HG02798 (cell line): Measurements from ENCODE around the gene ZFP30.
"Not testable (repeated sequence)": the region's sequence is repeated elsewhere in the genome, so short reads cannot be mapped to it uniquely, and the experiment has no call there.

ENCODE experiments used
- ATAC-seq: cut with Tn5 transposase; IDR thresholded peaks from one replicate; pipeline ENCODE4 v1.9.1; 2021; ENCODE audit warnings: mild to moderate bottlenecking; ENCODE audit not compliant: unreplicated experiment, poor library complexity

Gene ZFP30

DNA sequence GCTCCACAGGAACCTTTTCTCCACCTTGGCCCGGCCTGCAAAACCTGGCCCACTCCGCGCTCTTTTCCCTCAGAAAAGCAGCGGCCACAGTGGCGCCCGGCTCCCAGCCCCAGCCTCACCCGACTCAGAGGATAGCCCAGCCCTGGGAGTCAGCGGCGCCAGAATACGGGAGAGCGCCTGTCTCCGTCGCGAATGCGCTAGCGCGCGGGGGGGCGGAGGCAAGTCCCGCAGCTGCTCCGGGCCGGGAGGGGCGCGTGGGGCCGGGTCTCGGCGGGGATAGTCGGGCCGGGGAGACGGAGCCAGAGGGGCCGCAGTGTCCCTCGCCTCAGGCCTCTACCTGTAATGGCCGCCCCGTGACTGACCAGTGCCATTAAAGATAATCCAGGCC is at the start of gene ZFP30:
Gene ZFP30 (minus strand): TSS at position 165 of the 388 bp plus-strand sequence. CDS start 7,643 bp downstream, outside the sequence.
- peak; percentile 86 for ATAC-seq

DNA sequence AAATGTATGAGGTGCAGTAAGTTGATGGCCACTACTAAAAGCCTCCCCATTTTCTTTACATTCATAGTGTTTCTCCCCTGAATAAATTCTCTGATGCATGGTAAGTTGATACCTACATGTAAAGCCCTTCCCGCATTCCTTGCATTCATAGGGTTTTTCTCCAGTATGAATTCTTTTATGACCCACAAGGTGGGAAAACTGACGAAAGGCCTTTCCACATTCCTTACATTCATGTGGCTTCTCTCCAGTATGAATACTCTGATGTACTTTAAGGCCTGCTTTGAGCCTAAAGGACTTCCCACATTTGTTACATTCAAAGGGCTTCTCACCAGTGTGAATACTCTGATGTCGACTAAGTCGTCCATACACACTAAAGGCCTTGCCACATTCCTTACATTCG is 43.8 kb upstream of the ZFP30 start:
- no peak for ATAC-seq

- no peak for ATAC-seq
Measured at GRCh38 chr19:37698216-37698615, 43.0 kb upstream of the ZFP30 start.

DNA sequence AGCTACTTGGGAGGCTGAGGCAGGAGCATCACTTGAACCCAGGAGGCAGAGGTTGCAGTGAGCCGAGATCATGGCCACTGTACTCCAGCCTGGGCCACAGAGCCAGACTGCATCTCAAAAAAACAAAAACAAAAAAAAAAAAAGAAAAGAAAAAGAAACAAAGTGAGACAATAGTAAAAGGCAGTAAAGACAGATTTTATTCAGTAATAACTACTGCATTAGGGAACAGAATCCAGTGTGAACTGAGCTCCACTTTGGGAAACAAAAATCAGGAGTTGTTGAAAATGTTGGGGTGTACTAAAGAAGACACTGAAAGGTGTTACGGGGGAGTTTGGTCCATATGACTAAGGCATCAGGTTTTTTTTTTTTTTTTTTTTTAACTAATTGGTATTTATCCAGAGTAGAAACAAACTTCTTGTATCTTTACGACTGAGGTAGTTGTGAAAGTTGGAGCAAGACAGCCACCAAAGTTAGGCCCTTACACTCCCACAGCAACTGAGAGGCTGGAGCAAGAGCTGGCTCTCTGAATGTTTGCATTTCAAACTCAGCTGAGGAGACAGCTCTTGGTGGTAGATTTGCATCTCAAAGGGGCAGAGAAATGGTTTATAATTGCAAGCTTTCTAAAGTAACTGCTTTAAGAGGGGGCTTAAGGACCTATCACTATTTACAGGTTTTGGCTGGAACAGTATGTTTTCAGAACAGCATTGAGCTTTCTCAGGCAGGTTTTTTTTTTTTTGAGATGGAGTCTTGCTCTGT is 40.1 kb upstream of the ZFP30 start:
- no peak for ATAC-seq

GRCh38 chr19:37692956-37693620 is 37.8 kb upstream of the ZFP30 start:
- ATAC-seq = no peak

GRCh38 chr19:37691881-37692504 is 36.7 kb upstream of the ZFP30 start:
- ATAC-seq = no peak

DNA sequence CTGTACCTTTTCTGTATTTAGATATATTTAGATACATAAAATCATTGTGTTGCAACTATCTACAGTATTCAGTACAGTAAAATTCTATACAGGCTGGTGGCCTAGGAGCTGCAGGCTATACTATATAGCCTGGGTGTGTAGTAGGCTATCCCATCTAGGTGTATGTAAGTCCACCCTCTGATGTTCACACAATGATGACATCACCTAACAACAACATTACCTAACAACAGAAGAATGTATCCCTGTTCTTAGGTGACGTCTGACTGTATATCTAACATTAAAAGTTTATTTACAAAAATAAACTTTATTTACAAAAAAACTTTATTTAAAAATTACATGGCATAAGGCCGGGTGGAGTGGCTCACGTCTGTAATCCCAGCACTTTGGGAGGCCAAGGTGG is 28.3 kb upstream of the ZFP30 start:
- no peak for ATAC-seq

DNA sequence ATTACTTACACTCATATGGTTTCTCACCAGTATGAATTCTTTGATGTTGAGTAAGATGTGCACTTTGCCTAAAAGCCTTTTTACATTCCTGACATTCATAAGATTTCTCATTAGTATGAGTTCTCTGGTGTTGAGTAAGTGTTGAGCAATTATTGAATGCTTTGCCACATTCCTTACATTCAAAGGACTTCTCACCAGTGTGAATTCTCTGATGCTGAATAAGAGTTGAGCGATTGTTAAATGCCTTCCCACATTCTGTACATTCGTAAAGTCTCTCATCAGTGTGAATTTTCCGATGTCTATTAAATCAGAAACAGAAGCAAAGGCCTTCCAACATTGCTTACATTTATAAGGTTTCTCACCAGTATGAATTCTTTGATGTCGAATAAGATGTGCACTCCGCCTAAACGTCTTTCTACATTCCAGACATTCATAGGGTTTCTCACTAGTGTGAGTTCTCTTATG is 14.2 kb upstream of the ZFP30 start:
- no peak for ATAC-seq

DNA sequence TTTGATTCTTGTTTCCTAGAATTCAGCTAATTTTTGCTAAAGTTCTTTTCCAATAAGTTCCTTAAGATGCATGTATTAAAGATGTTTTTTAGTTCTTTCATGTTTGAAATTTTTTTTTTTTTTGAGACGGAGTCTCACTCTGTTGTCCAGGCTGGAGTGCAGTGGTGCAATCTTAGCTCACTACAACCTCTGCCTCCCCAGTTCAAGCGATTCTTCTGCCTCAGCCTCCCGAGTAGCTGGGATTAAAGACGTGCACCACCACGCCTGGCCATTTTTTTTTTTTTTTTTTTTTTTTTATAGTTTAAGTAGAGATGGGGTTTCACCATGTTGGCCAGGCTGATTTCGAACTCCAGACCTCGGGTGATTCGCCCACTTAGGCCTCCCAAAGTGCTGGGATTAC is 1.9 kb upstream of the ZFP30 start:
- not testable (repeated sequence) for ATAC-seq

DNA sequence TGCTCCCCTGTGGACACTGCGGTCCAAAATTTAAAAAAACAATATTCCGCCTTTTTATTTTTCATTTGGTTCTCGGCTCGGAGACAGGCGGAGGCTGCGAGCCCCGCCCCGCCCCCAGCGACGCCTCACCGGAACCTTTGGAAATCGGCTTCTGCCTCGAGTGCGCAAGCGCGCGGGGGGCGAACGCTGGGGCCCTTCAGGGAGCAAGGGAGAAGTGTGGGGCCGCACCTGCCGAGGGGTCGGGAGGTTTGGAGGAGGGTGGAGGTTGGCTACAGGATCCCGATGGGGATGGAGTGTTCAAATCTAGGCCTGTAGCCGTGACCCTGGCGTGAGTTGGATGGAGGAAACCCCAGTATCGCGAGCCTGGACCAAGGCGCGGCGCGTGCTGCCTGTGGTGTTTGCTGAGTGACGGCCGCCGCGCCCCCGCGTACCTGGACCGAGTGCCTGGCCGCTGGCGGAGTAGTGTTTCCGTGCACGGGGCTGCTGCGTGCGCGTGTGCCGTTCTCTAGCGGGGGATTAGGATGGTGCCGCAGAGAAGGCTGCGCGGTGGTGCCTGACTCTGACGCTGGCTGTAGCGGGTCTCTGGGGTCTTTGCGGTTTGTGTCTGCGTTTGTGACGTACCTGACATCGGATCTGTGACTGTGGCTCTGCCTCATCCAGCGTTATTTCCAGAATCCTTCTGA is 565 bp upstream of the ZFP30 start:
- ATAC-seq = peak; percentile 75

DNA sequence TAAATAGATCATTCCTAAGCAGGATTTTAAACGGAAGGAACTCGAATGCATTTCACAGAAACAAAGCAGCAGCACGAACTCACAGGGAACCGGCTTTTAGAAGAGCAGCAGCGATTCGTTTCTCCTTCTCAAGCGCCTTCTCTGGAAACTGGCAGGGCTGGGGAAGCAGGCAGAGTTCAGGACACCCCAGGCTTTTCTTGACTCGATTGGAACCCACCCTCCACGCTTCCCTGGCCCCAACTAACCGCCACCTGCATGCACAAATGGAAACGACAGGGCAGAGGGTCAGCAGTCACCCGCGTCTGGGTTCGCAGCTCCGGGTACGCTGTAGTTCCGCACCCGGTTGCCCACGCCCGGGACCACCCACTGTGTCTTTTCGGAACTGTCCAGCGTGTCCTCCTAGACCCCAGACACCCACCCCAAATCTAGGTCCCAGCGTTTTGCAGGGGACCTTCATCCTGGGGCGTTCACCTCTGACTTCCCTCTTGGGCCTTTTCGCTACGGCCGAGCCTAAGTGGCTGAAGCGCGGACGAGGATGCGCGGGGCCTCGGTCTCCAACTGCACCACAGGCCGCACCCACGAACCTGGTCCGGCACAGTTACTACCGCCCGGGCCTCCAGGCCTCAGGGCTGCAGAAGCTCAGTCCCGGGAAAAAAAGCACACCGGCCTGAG is 500 bp downstream of the ZFP30 start:
- ATAC-seq = peak; percentile 40

DNA sequence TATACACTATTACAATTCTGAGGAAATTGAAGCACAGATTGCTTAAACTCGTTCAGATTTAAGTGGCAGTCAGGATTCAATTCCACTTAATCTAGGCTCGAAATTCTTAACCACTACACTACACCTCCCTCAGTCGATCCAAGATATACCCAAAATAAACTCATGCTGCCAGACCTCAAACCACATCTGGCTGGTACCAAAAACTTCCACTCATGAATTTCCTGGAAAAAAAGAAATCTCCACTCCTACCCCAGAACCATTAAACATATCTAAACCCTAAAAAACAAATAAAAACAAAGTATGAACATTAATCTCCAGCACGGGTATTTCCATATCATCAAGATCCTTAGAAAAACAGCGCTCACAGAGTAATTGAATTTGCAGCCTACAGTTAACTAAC is 1.1 kb downstream of the ZFP30 start:
- ATAC-seq = no peak

GRCh38 chr19:37635076-37636056 is 19.9 kb downstream of the ZFP30 start:
- no peak for ATAC-seq

GRCh38 chr19:37594982-37595382 is 60.3 kb downstream of the ZFP30 start:
- ATAC-seq = peak; percentile 25

DNA sequence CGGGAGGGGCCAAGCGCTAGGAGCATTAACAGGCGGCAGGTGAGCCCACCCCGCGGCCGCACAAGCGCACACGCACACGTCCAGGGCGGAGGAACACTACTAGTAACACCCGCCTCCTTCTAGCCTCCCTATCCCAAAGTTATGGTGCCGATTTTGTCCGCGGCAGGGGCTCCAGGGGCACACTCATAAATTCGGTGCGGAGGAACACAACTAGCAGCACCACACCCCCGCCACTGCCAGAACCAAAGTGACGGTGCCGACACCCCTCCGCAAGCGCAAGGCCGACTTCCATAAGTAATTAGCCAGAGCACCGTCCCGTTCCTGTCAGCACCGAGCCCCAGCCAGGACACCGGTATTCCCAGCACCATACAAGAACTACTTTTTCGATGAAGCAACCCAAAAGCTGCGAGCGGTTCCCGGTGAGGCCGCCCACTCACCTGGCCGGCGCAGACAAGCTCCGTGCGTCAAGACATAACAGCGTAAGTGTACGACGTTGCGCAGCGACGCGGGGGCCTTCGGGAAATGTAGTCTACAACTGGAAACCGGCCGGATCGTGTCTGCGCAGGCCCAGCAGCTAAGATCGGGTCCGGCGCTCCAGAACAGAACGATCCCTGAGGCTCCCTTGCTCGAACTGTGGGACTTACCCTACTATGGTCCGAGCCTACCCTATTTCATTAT is 60.8 kb downstream of the ZFP30 start, which contains the start of the genes ZNF540 and ZNF571:
Gene ZNF540 (plus strand): TSS at position 573 of the 678 bp plus-strand sequence. CDS start 3,572 bp downstream, outside the sequence.
Gene ZNF571 (minus strand): TSS at position 489 of the 678 bp plus-strand sequence. CDS start 8,116 bp downstream, outside the sequence.
- peak; percentile 98 for ATAC-seq

- ATAC-seq = no peak
Measured at GRCh38 chr19:37593996-37594303, 61.3 kb downstream of the ZFP30 start.

DNA sequence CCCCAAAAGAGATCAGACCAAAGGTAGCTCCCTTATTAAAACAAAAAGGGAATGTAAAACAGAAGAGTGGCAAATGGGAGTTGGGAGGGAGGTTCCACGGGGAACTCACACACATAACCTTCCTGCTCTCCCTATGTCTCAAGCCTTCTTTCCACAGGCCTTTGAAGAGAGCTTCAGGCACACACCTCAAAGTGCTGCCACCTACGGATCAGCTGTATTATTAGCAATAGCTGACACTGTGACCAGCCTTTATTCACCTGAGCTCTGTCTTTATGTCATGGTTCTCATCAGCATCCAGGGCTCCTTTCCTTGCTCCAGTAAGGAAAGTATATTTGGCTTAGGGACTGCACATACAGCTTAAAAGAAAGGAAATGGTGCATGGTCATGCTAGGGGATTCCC is 71.9 kb downstream of the ZFP30 start:
- ATAC-seq = no peak

DNA sequence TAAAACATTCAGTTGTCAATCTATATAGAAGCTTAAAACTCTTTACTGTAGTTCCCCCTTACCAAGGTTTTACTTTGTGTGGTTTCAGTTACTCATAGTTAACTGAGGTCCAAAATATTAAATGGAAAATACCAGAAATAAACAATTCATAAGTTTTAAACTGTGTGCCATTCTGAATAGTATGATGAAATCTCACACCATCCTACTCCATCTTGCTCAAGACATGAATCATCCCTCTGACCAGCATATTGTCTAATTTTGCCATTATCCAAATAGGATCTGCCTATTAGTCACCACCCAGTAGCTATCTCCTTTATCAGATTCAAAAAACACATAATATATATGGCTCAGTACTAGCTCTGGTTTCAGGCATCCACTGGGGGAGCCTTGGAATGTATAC is 83.1 kb downstream of the ZFP30 start:
- no peak for ATAC-seq

DNA sequence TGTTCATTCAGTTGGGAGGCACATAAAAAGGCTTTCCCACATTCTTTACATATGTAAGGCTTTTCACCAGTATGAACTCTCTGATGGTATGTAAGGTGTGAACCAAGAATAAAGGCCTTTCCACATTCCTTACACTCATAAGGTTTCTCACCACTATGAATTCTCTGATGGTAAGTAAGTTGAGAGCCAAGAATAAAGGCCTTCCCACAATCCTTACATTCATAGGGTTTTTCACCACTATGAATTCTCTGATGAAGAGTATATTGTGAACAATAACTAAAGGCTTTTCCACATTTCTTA is 89.9 kb downstream of the ZFP30 start:
- ATAC-seq = no peak
